Stimulated activated naive CD8-positive, alpha-beta T cell treated with anti-CD3 and anti-CD28 coated beads, Interleukin-15, Interleukin-2, amounts not matched to agents 100 U/mL and 50 U/mL, for 24 hours (primary cell): ENCODE measurements around the gene PHEX.

ENCODE experiments used
- ATAC-seq: fragments of 150-1000 bp; cut with Tn5 transposase; one replicate; pipeline ENCODE4 v1.10.0; 2021
- DNase-seq: peaks from one replicate; pipeline ENCODE4 v3.0.0; 2021

The PHEX gene

GRCh38 chrX:22150371-22150770, 118.2 kb downstream of the PHEX start:
- DNase-seq (no peak), ATAC-seq (no peak)

DNA sequence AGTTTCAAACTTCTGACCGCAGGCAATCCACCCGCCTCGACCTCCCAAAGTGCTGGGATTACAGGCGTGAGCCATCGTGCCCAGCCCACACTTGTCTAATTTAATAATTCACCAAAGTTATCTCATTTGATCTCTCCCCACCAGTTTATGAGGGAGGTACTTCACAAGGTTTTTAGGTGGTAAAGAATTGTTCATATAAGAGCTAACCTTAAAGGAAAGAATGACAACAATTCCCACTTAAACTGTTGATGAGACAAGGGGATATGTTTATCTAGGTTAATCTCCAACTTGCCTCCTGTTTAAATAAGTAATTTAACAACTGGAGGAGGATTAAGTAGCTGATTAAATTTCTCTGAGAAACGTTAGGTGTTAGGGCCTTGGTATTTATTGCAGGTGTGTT, 123.0 kb downstream of the PHEX start:
- DNase-seq = no peak
- ATAC-seq = no peak

GRCh38 chrX:22159071-22159470, 126.9 kb downstream of the PHEX start:
- ATAC-seq (no peak), DNase-seq (no peak)

- ATAC-seq (no peak), DNase-seq (no peak)
These were observed 131.2 kb downstream of the PHEX start for GRCh38 chrX:22163326-22163725.

- ATAC-seq = no peak
These were observed 132.8 kb downstream of the PHEX start for GRCh38 chrX:22164770-22165388.

DNA sequence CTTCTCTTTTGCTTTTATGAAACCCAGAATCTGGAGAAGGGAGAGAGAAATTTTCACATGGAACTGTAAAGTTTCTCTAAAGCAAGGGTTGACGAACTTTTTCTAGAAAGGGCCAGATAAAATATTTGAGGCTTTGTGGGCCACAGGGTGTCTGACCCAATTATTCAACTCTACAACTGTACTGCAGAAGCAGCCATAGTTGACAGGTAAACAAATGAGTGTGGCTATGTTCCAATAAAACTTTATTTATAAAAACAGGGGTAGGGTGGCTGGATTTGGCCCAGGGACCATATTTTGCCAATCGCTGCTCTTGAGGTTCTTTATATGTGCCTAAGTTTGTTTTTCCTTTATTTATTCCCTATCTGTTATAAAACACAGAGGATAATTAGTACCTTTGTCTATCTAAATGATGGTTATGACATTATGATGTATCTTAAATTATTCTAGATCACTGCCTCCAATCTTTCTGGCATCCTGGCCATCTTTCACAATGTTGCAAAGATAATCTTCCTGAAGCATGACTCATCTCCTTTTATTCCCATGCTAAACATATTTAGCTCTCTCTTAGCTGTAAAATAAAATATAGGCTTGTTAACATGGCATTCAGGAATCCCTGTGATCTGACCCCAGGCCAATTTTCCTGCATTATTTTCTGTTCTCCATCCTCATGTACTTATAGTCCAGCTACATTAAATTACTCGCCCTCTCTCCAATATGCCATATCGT, 133.8 kb downstream of the PHEX start:
- ATAC-seq (no peak), DNase-seq (no peak)

More at GRCh38 chrX:22164770-22165388, 132.8 kb downstream of the PHEX start:
- no peak for DNase-seq

DNA sequence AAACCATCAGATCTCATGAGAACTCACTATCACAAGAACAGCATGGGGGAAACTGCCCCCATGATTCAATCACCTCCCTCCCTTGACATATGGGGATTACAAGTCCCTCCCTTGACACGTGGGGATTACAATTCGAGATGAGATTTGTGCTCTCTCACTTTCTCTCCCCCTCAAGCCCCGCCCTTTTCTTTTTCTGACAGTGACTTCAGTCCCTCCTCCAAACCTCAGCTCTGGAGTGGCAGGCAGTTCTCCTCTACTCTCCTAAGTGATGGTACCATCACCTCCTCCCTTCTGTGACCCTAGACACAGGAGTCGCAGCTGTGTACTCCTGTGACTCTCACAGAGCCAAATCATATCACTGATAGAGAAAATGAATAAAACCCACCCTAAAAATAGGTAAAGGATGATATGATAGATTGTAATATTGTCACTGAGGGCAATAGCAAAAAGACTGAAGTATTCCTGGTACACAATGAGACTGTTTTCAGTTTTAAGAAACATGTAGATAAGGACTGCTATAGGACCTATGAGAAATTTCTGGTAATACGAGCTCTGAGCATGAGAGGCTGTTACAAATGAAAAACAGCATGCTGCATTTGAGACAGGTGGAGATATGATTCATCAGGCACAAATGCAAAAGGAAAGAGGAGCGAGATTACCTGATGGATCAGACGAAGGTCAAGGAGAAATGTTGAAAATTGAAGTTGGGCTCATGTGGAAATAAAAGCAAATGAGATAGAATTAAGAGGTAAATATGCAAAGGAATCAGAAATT, 139.3 kb downstream of the PHEX start:
- DNase-seq (no peak), ATAC-seq (no peak)

DNA sequence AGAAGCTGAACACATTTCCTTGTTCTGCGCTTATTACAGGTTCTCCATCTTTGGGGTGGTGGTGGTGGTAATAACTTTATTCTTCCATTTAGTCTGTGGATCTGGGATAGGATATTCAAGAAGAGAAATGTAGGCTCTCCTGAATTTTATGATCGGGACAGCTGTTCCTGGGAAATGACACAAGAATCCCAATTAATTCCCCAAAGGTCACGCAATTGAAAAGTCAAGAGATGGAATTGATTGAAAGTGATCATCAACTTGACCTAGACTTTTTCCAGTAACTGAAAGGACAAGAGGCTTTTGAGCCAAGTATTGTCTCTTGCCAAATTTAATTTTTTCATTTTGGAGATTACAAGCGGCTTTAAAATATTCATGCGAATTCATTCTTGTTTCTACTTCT, 141.8 kb downstream of the PHEX start:
- ATAC-seq = no peak

DNA sequence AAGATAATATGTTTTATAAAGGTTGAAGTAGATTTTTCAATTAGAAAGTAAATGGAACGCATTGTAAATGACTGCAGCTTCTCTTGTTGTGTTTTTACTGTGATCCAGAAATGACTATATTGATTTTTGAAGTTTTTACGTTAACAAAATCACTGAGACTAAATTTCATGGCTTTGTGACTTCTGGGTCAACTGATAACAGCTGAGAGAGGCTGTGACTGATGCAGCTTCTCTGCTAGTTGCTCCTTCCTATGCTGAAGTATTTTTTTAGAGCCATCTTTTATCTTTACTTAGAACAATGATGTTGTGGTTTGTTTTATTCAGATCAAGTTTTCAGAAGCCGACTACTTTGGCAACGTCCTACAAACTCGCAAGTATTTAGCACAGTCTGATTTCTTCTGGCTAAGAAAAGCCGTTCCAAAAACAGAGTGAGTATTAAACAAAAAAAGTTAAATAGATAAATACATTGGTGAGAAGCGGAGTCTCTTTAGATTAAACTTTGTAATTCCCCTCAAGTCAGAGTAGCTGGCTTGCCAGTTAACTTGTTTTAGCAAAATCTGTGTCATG, 145.9 kb downstream of the PHEX start:
- no peak for ATAC-seq

More for the DNA sequence above, 141.8 kb downstream of the PHEX start:
- DNase-seq = no peak

GRCh38 chrX:22184096-22184495, 152.0 kb downstream of the PHEX start:
- no peak for ATAC-seq
- DNase-seq = no peak

More for the DNA sequence above, 145.9 kb downstream of the PHEX start:
- DNase-seq = no peak

GRCh38 chrX:22186165-22186564, 154.0 kb downstream of the PHEX start:
- no peak for DNase-seq
- ATAC-seq = no peak

- peak; percentile 46 for ATAC-seq
- DNase-seq = peak; percentile 54
These were observed 160.4 kb downstream of the PHEX start for GRCh38 chrX:22192419-22193060.

DNA sequence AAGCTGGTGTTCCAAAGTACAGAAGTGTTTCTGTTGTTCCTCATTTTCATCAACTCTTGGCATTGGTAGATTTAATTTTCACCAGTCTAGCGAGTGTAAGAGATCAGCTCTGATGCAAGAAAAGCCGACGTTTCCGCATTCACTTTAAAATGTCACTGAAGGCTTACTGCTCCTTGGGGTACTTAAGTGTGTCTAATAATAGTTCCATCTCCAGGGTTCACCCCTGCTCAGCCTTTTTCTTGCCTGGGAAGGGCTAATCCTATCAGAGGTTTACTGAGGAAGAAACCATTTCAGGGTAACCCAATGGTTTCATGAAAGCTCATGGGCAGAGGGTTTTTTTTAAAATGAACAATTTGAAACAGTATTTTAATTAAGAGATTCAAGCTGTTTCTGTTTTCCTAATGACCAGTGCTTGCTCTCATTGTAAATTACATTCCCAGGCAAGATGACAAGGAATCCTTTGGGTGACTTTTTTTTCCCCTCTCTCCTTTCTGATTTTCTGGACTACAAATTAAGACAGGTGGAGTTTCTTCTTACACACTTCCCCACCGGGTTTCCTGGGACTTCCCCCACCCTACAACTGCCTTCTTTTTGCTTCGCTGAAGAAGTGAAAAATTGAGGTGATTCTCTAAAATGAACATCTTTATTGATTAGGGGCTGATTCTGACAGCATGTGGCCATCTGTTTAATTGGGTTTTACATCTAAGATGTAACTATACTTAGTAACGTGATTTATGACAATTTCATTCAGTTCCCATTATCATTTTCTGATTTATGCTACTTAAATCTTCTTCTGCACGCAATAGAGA, 161.9 kb downstream of the PHEX start:
- ATAC-seq (no peak), DNase-seq (no peak)

- DNase-seq = no peak
- ATAC-seq = no peak
These were observed 162.5 kb downstream of the PHEX start for GRCh38 chrX:22194660-22194945.

DNA sequence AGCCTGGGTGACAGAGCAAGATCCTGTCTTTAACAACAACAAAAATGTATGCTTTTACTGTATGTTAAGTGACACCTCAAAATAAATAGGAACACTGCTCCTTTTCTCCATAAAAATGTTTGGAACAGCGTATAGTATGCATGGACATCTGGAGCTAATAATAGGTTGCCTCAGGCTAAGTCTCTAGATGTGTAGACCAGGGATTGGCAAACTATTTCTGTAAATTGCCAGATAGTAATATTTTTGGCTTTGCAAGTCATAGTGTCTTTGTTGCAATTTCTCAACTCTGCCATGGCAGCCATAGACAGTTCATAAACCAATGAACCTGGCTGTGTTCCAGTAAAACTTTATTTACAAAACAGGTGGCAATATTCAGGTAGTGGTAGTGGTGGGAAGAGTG, 164.0 kb downstream of the PHEX start:
- ATAC-seq = no peak
- no peak for DNase-seq

GRCh38 chrX:22202251-22202650, 170.1 kb downstream of the PHEX start:
- ATAC-seq = no peak
- no peak for DNase-seq

DNA sequence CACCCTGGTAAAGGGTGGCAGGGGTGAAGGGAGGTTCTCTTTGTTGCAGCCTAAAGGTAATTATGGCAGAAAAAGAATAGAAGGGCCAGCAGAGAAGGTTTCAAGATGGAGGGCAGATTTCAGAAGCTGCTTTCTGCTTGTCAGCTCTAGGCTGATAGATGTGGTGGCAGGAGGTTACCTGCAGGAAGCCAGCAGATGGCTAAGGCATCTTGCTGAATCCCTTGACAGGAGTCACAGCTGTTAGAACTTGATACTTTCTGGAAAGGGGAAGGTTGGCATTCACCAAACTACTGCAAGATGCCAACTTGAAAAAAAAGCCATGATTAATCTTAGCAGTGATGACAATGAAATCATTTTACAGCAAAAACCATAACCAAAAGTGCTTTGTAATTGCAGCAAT, 171.1 kb downstream of the PHEX start:
- no peak for DNase-seq
- ATAC-seq = no peak

DNA sequence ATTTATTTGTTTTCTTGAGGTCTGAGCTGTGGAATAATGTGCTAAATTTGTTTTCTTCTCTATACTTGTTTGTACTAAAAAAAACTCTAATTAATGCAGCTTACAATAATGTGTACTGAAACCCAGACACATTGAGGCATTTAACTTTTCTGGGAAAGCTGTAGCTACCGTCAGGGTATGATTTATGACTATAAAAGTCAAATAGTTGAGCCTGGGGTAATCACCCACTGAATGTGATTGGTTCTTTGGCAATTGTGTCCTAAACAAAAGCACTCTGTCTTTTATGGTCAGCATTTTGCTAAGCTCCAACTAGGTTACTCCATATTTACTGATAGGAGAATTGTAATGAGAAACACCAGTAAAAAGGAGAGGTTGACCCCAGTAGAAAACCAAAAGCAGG, 174.7 kb downstream of the PHEX start:
- DNase-seq = no peak
- no peak for ATAC-seq

DNA sequence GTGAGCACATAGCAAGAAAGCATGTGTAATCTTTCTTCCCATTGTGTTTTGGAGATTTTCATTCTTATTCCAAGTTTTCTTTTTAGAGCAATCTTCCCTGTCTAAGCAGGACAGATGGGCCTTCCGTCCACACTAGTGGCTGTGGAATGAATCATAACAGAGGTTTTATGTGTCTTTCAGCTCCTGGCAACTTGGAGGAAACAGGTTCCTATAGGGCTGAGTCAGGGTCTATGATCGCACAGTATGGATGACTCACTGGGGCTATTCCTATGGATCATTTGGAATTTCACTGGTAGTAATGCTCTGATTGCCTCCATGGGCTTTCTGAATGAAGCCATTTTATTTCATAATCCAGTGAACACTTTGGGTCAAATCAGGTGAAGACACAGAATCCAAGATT, 188.8 kb downstream of the PHEX start:
- ATAC-seq = no peak
- no peak for DNase-seq

- no peak for DNase-seq
- ATAC-seq = no peak
These were observed 202.3 kb downstream of the PHEX start for GRCh38 chrX:22234380-22234779.

DNA sequence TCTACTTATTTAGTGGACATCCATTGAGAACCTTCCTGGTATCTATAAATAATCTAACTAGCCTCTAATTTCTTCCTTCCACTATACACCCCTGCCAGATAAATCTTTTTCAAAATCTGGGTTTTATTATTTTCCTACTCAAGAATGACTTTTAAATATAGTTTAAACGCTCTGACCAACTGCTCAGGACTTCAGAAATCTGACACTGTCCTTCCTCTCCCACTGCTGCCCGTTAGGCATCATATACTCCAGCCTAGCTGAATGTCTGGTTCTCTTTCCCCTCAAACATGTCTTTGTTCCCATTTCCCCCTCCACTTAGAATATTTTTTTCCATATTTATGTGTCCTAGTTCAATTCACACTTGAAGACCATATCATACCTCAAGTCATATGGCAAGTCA, 205.4 kb downstream of the PHEX start:
- DNase-seq (no peak), ATAC-seq (no peak)

GRCh38 chrX:22246620-22247019, 214.5 kb downstream of the PHEX start:
- DNase-seq (no peak), ATAC-seq (no peak)
